Neural progenitor cell (in vitro differentiated cells): ENCODE data around the gene SEMA4D. TPM values are rescaled to one million over a fixed set of nuclear protein-coding genes. Genes with fewer than 3 reads are reported as not detected.

ENCODE experiments used
- DNase-seq: peaks from one replicate; pipeline ENCODE4 v3.0.0-alpha.2; 2016; ENCODE audit warnings: low spot score
- H2AFZ ChIP-seq: fragments of 200-600 bp; sonication (generic); replicated peaks from 2 replicates; pipeline ENCODE4 v1.6.1; 2016; ENCODE audit warnings: antibody characterized with exemption
- H3F3A ChIP-seq: fragments of 200-600 bp; sonication (generic); 2 replicates; pipeline ENCODE4 v1.6.1; 2016; ENCODE audit warnings: antibody characterized with exemption, low read depth
- H3K27ac ChIP-seq: fragments of 200-600 bp; sonication (generic); 2 replicates; pipeline ENCODE4 v1.5.1; 2016; ENCODE audit warnings: mild to moderate bottlenecking
- H3K27me3 ChIP-seq: fragments of 200-600 bp; sonication (generic); 2 replicates; pipeline ENCODE4 v1.6.1; 2016; ENCODE audit warnings: mild to moderate bottlenecking, moderate library complexity
- H3K36me3 ChIP-seq: fragments of 200-600 bp; sonication (generic); 2 replicates; pipeline ENCODE4 v1.5.1; 2016
- H3K4me1 ChIP-seq: fragments of 200-600 bp; sonication (generic); 2 replicates; pipeline ENCODE4 v1.6.1; 2016; ENCODE audit warnings: mixed run types
- H3K4me2 ChIP-seq: fragments of 200-600 bp; sonication (generic); 2 replicates; pipeline ENCODE4 v1.6.1; 2016
- H3K4me3 ChIP-seq: fragments of 200-600 bp; sonication (generic); 2 replicates; pipeline ENCODE4 v1.5.1; 2016
- H3K79me2 ChIP-seq: fragments of 200-600 bp; sonication (generic); 2 replicates; pipeline ENCODE4 v1.6.1; 2016; ENCODE audit warnings: low read depth
- H3K9ac ChIP-seq: fragments of 200-600 bp; sonication (generic); 2 replicates; pipeline ENCODE4 v1.6.1; 2016
- H3K9me3 ChIP-seq: fragments of 200-600 bp; sonication (generic); 2 replicates; pipeline ENCODE4 v1.5.1; 2016; ENCODE audit warnings: low read depth
- H4K20me1 ChIP-seq: fragments of 200-600 bp; sonication (generic); 2 replicates; pipeline ENCODE4 v1.6.1; 2016; ENCODE audit warnings: low read depth
- H3K27ac Mint-ChIP-seq: 3 replicates; pipeline ENCODE4 v1.8.0; 2021; ENCODE audit warnings: mixed read lengths
- H3K27me3 Mint-ChIP-seq: 2 replicates; pipeline ENCODE4 v1.8.0; 2022; ENCODE audit warnings: low read depth, mild to moderate bottlenecking, inconsistent platforms, moderate library complexity, mixed read lengths; ENCODE audit not compliant: insufficient read depth
- H3K36me3 Mint-ChIP-seq: 3 replicates; pipeline ENCODE4 v1.8.0; 2021; ENCODE audit warnings: mixed read lengths
- H3K4me1 Mint-ChIP-seq: 3 replicates; pipeline ENCODE4 v1.8.0; 2021; ENCODE audit warnings: mixed read lengths
- H3K4me3 Mint-ChIP-seq: 3 replicates; pipeline ENCODE4 v1.8.0; 2021; ENCODE audit warnings: mild to moderate bottlenecking, moderate library complexity, mixed read lengths
- H3K9me3 Mint-ChIP-seq: 3 replicates; pipeline ENCODE4 v1.8.0; 2020; ENCODE audit warnings: mixed read lengths
- CTCF ChIP-seq: fragments of 200-600 bp; sonication (generic); IDR thresholded peaks from 2 replicates; pipeline ENCODE4 v1.5.1; 2017; ENCODE audit warnings: antibody characterized with exemption, mild to moderate bottlenecking
- EZH2 ChIP-seq: fragments of 200-600 bp; sonication (generic); IDR thresholded peaks from 2 replicates; pipeline ENCODE4 v1.6.1; 2017; ENCODE audit warnings: antibody characterized with exemption, mild to moderate bottlenecking, moderate library complexity
- EZH2phosphoT487 ChIP-seq: fragments of 200-600 bp; sonication (generic); IDR thresholded peaks from 2 replicates; pipeline ENCODE4 v1.6.1; 2017; ENCODE audit warnings: antibody characterized with exemption
- total RNA-seq: library from RNA; depleted of rRNA; stranded (reverse); fragments of >200 nt; gene quantifications from 2 replicates; pipeline ENCODE4 v1.2.3, GENCODE V29; 2015; ENCODE audit warnings: low replicate concordance

SEMA4D gene
- total RNA-seq, 1 donor from 2014 or later = 19.1 TPM

DNA sequence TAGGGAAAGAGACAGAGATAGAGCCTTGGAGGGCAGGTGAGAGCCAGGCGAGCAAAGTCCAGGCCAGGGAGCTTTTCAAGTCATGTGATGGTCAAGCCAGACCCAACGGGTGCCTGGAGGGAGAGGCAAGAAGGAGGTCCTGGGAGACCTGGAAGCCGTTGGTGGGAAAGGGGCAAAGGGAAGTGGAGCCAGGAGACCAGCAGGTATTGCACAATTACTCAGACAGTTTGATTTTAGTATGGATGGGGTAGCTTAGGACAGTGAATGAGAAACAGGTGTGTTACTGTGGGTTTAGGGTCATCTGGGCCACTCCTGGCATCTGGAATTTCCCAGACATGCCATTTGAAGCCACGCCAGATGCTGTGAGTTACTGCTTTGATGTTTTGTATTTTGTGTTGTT lies 174.5 kb downstream of the SEMA4D start:
- H3K27me3 Mint-ChIP-seq = no peaks in the 10 kb centered on the region
- no peak overlapping the region for H3K27ac Mint-ChIP-seq
- H3K9me3 Mint-ChIP-seq = no peaks in the 10 kb centered on the region
- H3K27me3 ChIP-seq = no peaks in the 10 kb centered on the region
- H3K4me1 Mint-ChIP-seq = peaks cover 16% of the 10 kb centered on the region
- no peak overlapping the region for H3K4me2 ChIP-seq
- no peak overlapping the region for H3K9ac ChIP-seq
- peaks cover 7% of the 10 kb centered on the region for H3K36me3 Mint-ChIP-seq
- no peaks in the 10 kb centered on the region for H3K9me3 ChIP-seq
- no peak overlapping the region for H2AFZ ChIP-seq
- H3K36me3 ChIP-seq = peaks cover 13% of the 10 kb centered on the region
- no peak overlapping the region for H3K27ac ChIP-seq
- H3K4me3 ChIP-seq = no peak overlapping the region
- peaks cover 15% of the 10 kb centered on the region for H3F3A ChIP-seq
- no peak overlapping the region for H3K4me3 Mint-ChIP-seq
- DNase-seq = no peak
- H4K20me1 ChIP-seq = peaks cover 14% of the 10 kb centered on the region
- H3K79me2 ChIP-seq = peaks cover 83% of the 10 kb centered on the region
- no peaks in the 10 kb centered on the region for H3K4me1 ChIP-seq
- no peak for TF ChIP-seq CTCF
- TF ChIP-seq EZH2phosphoT487 = no peak

DNA sequence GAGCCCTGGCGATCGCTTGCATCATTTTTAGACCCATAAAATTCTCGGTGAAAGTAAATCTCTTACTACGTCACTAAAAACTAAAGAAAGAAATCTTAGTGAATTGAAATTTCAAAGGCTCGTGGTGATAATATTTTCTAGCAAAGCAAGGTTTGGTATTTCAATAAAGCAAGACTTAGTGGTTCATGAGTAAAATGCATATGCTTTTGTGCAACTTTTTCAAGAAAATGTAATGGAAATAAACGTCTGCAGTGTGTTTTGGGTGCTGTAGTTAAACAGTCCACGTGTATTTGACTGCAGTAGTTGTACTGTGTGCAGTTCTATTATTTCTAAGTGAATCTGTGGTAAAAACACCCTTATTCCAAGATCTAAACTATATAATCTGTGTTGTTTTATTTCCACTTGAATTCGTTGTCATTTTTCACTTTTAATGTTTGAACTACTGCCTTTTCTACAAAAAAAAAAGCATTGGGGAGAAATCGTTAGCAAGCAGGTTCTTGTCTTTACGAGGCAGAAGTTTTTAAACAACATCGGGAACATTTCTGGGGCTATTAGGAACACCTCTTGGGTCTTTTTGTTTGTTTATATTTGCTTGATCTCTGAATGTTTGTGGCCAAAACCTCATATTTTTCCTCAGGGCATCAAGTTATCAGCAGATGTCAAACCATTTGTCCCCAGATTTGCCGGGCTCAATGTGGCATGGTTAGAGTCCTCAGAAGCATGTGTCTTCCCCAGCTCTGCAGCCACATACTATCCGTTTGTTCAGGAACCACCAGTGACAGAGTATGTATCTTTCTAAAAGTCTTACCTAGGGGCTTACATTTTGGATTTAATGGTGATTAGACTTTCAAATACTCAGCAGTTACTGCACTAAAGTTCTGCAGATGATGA lies 178.7 kb downstream of the SEMA4D start:
- Mint-ChIP-seq H3K9me3 (no peaks in the 10 kb centered on the region), H3K27ac (peak overlapping the region; percentile 86), H3K4me1 (peaks cover 38% of the 10 kb centered on the region), H3K4me3 (peak overlapping the region; percentile 87), H3K36me3 (peaks cover 12% of the 10 kb centered on the region), H3K27me3 (peaks cover 3% of the 10 kb centered on the region)
- peaks cover 90% of the 10 kb centered on the region for H3K79me2 ChIP-seq
- H3K4me3 ChIP-seq = peak overlapping the region; percentile 57
- TF ChIP-seq EZH2phosphoT487 (no peak), EZH2 (no peak), CTCF (no peak)
- H3K36me3 ChIP-seq = peaks cover 33% of the 10 kb centered on the region
- DNase-seq = no peak
- peaks cover 43% of the 10 kb centered on the region for H4K20me1 ChIP-seq
- H3K9me3 ChIP-seq = no peaks in the 10 kb centered on the region
- peak overlapping the region; percentile 96 for H3K9ac ChIP-seq
- peak overlapping the region; percentile 99 for H3K27ac ChIP-seq
- peaks cover 56% of the 10 kb centered on the region for H3F3A ChIP-seq
- H3K27me3 ChIP-seq = no peaks in the 10 kb centered on the region
- H3K4me1 ChIP-seq = peaks cover 33% of the 10 kb centered on the region
- peak overlapping the region; percentile 79 for H3K4me2 ChIP-seq
- H2AFZ ChIP-seq = peak overlapping the region; percentile 4

- Mint-ChIP-seq H3K27ac (peak within 1 kb of the TSS; percentile 86), H3K4me3 (peak within 1 kb of the TSS; percentile 87), H3K9me3 (no peaks in the 10 kb centered on the region), H3K27me3 (peaks cover 3% of the 10 kb centered on the region), H3K36me3 (peaks cover 12% of the 10 kb centered on the region), H3K4me1 (peaks cover 47% of the 10 kb centered on the region)
- Histone ChIP-seq H3F3A (peaks cover 65% of the 10 kb centered on the region), H3K9ac (peak within 1 kb of the TSS; percentile 96), H3K4me1 (peaks cover 42% of the 10 kb centered on the region), H3K4me2 (peak within 1 kb of the TSS; percentile 79), H4K20me1 (peaks cover 46% of the 10 kb centered on the region), H3K27me3 (no peaks in the 10 kb centered on the region), H3K9me3 (no peaks in the 10 kb centered on the region), H3K36me3 (peaks cover 33% of the 10 kb centered on the region), H3K4me3 (peak within 1 kb of the TSS; percentile 57), H3K27ac (peak within 1 kb of the TSS; percentile 99), H2AFZ (peak within 1 kb of the TSS; percentile 4), H3K79me2 (peaks cover 90% of the 10 kb centered on the region)
- TF ChIP-seq CTCF (peak; percentile 85), EZH2phosphoT487 (no peak), EZH2 (no peak)
- DNase-seq = peak; percentile 97
Observed at GRCh38 chr9:89318123-89319014, 179.5 kb downstream of the SEMA4D start, which contains the start of gene SECISBP2. SECISBP2 (plus strand) TSS chr9:89318500; CDS start chr9:89318577, 77 bp downstream.
